B cell (primary cell): ENCODE measurements around the gene ANTKMT. TPM values are rescaled to one million over a fixed set of nuclear protein-coding genes. Genes with fewer than 3 reads are reported as not detected.
A peak's percentile ranks its signal among the peaks of the same experiment; 100 is the strongest.

ENCODE experiments used
- ATAC-seq: fragments of 200-7000 bp; cut with Tn5 transposase; one replicate; pipeline ENCODE4 v1.10.0; 2021; ENCODE audit warnings: low read depth, mild to moderate bottlenecking, moderate number of reproducible peaks, moderate library complexity
- CTCF ChIA-PET: fragments of 350-600 bp; sonication (Branson Sonifier 250); formaldehyde crosslinking; loops from one replicate; lab custom pipeline; 2021; ENCODE audit warnings: antibody characterized with exemption, inconsistent platforms; lab: Charles Lee
- POLR2A ChIA-PET: fragments of 350-600 bp; sonication (Branson Sonifier 250); formaldehyde crosslinking; loops from one replicate; lab custom pipeline; 2021; ENCODE audit warnings: antibody characterized with exemption; lab: Charles Lee
- DNase-seq: peaks from one replicate; pipeline ENCODE4 v3.0.0; 2013
- H2AFZ ChIP-seq: 2 replicates; pipeline ENCODE4 v1.6.1; 2012; ENCODE audit warnings: mild to moderate bottlenecking, low read depth, low read length; ENCODE audit not compliant: insufficient read depth, poor library complexity, severe bottlenecking
- H3K27ac ChIP-seq, 2 donors: 1 replicate in 1 of 2; 2 replicates in 1 of 2; pipeline ENCODE4 v1.5.1; 2012 to 2013; ENCODE audit warnings: low read length in 2 of 2, mild to moderate bottlenecking in 2 of 2, moderate library complexity in 1 of 2
- H3K27me3 ChIP-seq, 4 experiments: fragments of 200-600 bp in 1 of 4; sonication (generic) in 1 of 4; replicated peaks in 1 of 4; 1 replicate in 2 of 4; 2 replicates in 2 of 4; pipeline versions ENCODE4 v1.6.1 to v1.7.0; 2013 to 2016; ENCODE audit warnings: low read length in 3 of 4, mild to moderate bottlenecking in 2 of 4, mixed read lengths in 1 of 4, moderate library complexity in 1 of 4; ENCODE audit not compliant: insufficient read depth in 4 of 4, control insufficient read depth in 3 of 4; ENCODE audit errors: control extremely low read depth in 1 of 4
- H3K36me3 ChIP-seq, 2 experiments: replicated peaks in 1 of 2; 1 replicate in 1 of 2; 2 replicates in 1 of 2; pipeline versions ENCODE4 v1.6.1 to v1.7.1; 2013; ENCODE audit warnings: low read length in 1 of 2; ENCODE audit not compliant: insufficient read depth in 2 of 2, control insufficient read depth in 1 of 2; ENCODE audit errors: control extremely low read depth in 1 of 2, extremely low read depth in 1 of 2
- H3K4me1 ChIP-seq, 2 donors: fragments of 200-600 bp in 1 of 2; sonication (generic) in 1 of 2; 1 replicate in 1 of 2; 2 replicates in 1 of 2; pipeline versions ENCODE4 v1.5.1 to v1.6.1; 2013 to 2017; ENCODE audit warnings: low read length in 2 of 2; ENCODE audit not compliant: control insufficient read depth in 2 of 2, insufficient read depth in 2 of 2
- H3K4me2 ChIP-seq: replicated peaks from 2 replicates; pipeline ENCODE3; 2012; ENCODE audit warnings: mild to moderate bottlenecking, low read depth, low read length; ENCODE audit not compliant: poor library complexity, severe bottlenecking
- H3K4me3 ChIP-seq, 5 experiments: fragments of 200-600 bp in 1 of 5; sonication (generic) in 1 of 5; 1 replicate in 3 of 5; 2 replicates in 2 of 5; pipeline versions ENCODE4 v1.5.1 to v1.7.0; 2011 to 2016; ENCODE audit warnings: low read length in 4 of 5, mild to moderate bottlenecking in 4 of 5, low read depth in 2 of 5, control low read depth in 1 of 5, moderate library complexity in 1 of 5; ENCODE audit not compliant: insufficient read depth in 1 of 5; ENCODE audit errors: control extremely low read depth in 1 of 5, extremely low read depth in 1 of 5
- H3K79me2 ChIP-seq: fragments of 200-600 bp; sonication (generic); one replicate; pipeline ENCODE4 v1.6.0; 2016; ENCODE audit warnings: low read length; ENCODE audit not compliant: control insufficient read depth, insufficient read depth
- H3K9ac ChIP-seq: fragments of 200-600 bp; sonication (generic); 2 replicates; pipeline ENCODE4 v1.6.1; 2017; ENCODE audit warnings: mild to moderate bottlenecking, low read length, moderate library complexity
- H3K9me3 ChIP-seq, 3 donors: one replicate each; pipeline versions ENCODE4 v1.6.1 to v1.7.1; 2013; ENCODE audit warnings: low read length in 2 of 3; ENCODE audit not compliant: control insufficient read depth in 2 of 3, insufficient read depth in 1 of 3; ENCODE audit errors: control extremely low read depth in 1 of 3
- H4K20me1 ChIP-seq: 2 replicates; pipeline ENCODE4 v1.6.0; 2012; ENCODE audit warnings: mild to moderate bottlenecking, low read length; ENCODE audit not compliant: insufficient read depth, control insufficient read depth, poor library complexity, severe bottlenecking
- H3K27ac Mint-ChIP-seq: one replicate; pipeline ENCODE4 v1.8.0; 2021; ENCODE audit warnings: mixed read lengths
- H3K27me3 Mint-ChIP-seq: one replicate; pipeline ENCODE4 v1.8.0; 2021; ENCODE audit warnings: mixed read lengths
- H3K4me1 Mint-ChIP-seq: one replicate; pipeline ENCODE4 v1.8.0; 2021; ENCODE audit warnings: mixed read lengths
- H3K4me3 Mint-ChIP-seq: one replicate; pipeline ENCODE4 v1.8.0; 2021; ENCODE audit warnings: mixed read lengths
- H3K9me3 Mint-ChIP-seq: one replicate; pipeline ENCODE4 v1.8.0; 2022; ENCODE audit warnings: mixed read lengths; ENCODE audit not compliant: insufficient read depth
- EZH2 ChIP-seq: IDR thresholded peaks from 2 replicates; pipeline ENCODE4 v1.6.1; 2012; ENCODE audit warnings: borderline replicate concordance, low read depth, mild to moderate bottlenecking, moderate library complexity, low read length; ENCODE audit not compliant: insufficient read depth, poor library complexity, severe bottlenecking
- WGBS: methylation state at CpG from one replicate; pipeline ENCODE4 v1.1.5; 2013; ENCODE audit warnings: missing lambda C conversion rate; ENCODE audit not compliant: insufficient coverage; 5-methylcytosine and 5-hydroxymethylcytosine counted together
- intact Hi-C: fragments of 100-400 bp; cut with micrococcal nuclease; formaldehyde crosslinking; loops from one replicate; pipeline ENCODE4 v1.10.0; 2022
- polyA plus RNA-seq: library from polyadenylated mRNA; depleted of rRNA; stranded (reverse); fragments of >200 nt; gene quantifications from 2 replicates; pipeline ENCODE4 v1.2.3, GENCODE V29; 2012
- total RNA-seq, 2 donors: library from RNA; stranded (reverse); fragments of 120-200 nt in 1 of 2; gene quantifications; 1 replicate in 1 of 2; 2 replicates in 1 of 2; pipeline versions ENCODE4 v1.2.3 to v1.2.4, GENCODE V29; 2013 to 2022
- TF ChIP-seq, protein P1 (sequence below): fragments of 200-600 bp; IDR thresholded peaks from one replicate; pipeline ENCODE4 v1.8.0; 2022; ENCODE audit warnings: antibody characterized with exemption, mild to moderate bottlenecking

Gene ANTKMT
- total and polyA plus RNA-seq, 2 donors (not counting 1 experiment from before 2014, with no cell fraction given): 41.0 to 54.1 TPM

DNA sequence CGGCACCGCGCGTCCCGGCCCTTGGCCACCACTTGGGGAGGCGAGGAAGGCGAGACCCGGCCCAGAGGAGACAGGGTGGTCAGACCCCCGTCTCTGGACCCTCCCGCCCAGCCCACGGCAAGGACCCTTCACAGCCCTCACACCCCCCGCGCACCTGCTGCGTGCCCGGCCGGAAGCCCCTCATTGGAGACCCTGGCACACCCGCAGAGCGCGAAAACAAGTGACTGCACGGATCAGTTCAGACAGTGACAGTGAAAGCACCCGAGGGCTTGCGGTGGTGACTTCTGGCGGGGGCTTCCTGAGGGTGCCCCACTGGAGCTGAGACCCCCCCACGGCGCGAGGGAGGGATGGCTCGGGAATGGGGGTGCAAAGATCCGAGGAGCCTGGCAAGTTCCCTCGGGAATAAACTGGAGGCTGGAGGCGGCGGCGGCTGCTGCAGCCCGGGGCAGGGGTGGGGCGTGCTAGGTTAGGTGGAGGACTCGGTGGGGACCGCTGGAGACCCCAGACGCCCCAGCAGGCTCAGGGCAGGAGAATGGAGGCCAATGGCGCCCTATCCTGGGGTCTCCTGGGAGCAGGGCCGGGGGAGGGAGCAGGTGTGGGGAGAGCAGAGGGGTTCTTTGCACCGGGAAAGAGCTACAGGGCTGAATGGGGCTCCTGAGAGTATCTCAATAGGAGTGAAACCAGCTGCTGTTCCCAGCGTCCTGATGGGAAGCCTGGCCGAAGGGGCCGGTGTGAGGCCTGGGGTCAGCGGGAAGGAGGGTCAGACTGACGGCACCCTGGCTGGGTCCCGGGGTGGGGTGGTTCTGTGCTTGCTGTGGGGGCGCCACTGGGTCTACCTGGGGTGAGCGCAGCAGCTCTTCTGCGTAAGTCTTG is 14.5 kb upstream of the ANTKMT start:
- peak overlapping the region; percentile 38 for H3K4me2 ChIP-seq
- no peaks in the 10 kb centered on the region for H3K79me2 ChIP-seq
- no peak overlapping the region for H3K4me3 ChIP-seq
- no peak overlapping the region for H3K9ac ChIP-seq
- no peak overlapping the region for H3K27ac Mint-ChIP-seq
- WGBS: 8% methylated on average over 49 of the region's 49 CpGs
- H3K4me1 ChIP-seq: peaks cover 6 to 12% of the 10 kb centered on the region in 2 donors
- no peaks in the 10 kb centered on the region for H3K4me1 Mint-ChIP-seq
- intact Hi-C loops: no loop called here
- H3K36me3 ChIP-seq: no peaks in the 10 kb centered on the region
- POLR2A ChIA-PET: interaction anchor here (0.7 kb wide), 1 partner anchor 1141 kb away, joined by 3 read pairs; no protein-coding TSS in a partner anchor
- ATAC-seq: no peak
- H3K4me3 Mint-ChIP-seq: peak overlapping the region; percentile 26
- H3K9me3 ChIP-seq: peaks cover 0 to 25% (median 0%) of the 10 kb centered on the region in 3 donors
- H3K27me3 Mint-ChIP-seq: peaks cover 36% of the 10 kb centered on the region
- peaks cover 0 to 88% (median 40%) of the 10 kb centered on the region in 4 experiments for H3K27me3 ChIP-seq
- H4K20me1 ChIP-seq: no peaks in the 10 kb centered on the region
- no peaks in the 10 kb centered on the region for H3K9me3 Mint-ChIP-seq
- DNase-seq: no peak
- no peak overlapping the region for H2AFZ ChIP-seq
- TF ChIP-seq EZH2: no peak
- TF ChIP-seq, protein P1, sequence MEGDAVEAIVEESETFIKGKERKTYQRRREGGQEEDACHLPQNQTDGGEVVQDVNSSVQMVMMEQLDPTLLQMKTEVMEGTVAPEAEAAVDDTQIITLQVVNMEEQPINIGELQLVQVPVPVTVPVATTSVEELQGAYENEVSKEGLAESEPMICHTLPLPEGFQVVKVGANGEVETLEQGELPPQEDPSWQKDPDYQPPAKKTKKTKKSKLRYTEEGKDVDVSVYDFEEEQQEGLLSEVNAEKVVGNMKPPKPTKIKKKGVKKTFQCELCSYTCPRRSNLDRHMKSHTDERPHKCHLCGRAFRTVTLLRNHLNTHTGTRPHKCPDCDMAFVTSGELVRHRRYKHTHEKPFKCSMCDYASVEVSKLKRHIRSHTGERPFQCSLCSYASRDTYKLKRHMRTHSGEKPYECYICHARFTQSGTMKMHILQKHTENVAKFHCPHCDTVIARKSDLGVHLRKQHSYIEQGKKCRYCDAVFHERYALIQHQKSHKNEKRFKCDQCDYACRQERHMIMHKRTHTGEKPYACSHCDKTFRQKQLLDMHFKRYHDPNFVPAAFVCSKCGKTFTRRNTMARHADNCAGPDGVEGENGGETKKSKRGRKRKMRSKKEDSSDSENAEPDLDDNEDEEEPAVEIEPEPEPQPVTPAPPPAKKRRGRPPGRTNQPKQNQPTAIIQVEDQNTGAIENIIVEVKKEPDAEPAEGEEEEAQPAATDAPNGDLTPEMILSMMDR: no peak
- no peak overlapping the region for H3K27ac ChIP-seq
- CTCF ChIA-PET: interaction anchor here (1.2 kb wide), 1 partner anchor 10 kb away, joined by 3 read pairs; no protein-coding TSS in a partner anchor

DNA sequence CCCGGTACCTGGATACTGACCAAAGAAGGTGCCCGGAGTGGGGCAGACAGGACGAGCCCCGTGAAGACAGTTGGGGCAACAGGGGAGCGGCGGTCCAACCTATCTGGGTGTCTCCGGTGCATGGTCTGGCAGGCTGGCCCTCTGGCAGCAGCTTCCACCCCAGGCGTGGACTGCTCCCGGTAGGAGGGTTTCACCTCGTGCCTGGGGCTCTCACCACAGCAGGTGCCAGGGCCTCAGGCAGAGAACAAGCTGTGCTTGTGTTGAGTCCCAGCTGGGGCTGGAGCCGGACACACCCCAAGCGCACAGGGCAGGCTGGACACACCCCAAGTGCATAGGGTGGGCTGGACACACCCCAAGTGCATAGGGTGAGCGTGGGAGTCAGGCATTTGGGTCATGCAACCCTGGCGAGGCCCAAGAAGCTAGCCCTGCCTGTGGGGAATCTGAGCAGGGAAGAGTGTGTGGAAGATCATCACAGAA is 13.8 kb upstream of the ANTKMT start:
- TF ChIP-seq EZH2: no peak
- TF ChIP-seq, protein P1: no peak

More for the DNA sequence above, 13.8 kb upstream of the ANTKMT start:
- H3K9me3 ChIP-seq: peaks cover 0 to 25% (median 0%) of the 10 kb centered on the region in 3 donors
- no peaks in the 10 kb centered on the region for H3K36me3 ChIP-seq
- H3K4me2 ChIP-seq: no peak overlapping the region
- ChIA-PET POLR2A (no interaction called here), CTCF (interaction anchor here (1.2 to 1.3 kb wide), 2 partner anchors 9 to 34 kb away, joined by 3 read pairs; partner anchors contain the start of gene CIAO3)
- no peaks in the 10 kb centered on the region for H3K79me2 ChIP-seq
- no peak overlapping the region for H3K4me3 Mint-ChIP-seq
- H3K4me3 ChIP-seq: no peak overlapping the region
- H3K27ac ChIP-seq: no peak overlapping the region
- H3K9me3 Mint-ChIP-seq: no peaks in the 10 kb centered on the region
- H3K27me3 ChIP-seq: peaks cover 0 to 84% (median 40%) of the 10 kb centered on the region in 4 experiments
- no peak overlapping the region for H2AFZ ChIP-seq
- WGBS: 54% methylated on average over 13 of the region's 14 CpGs
- ATAC-seq: no peak
- no peaks in the 10 kb centered on the region for H4K20me1 ChIP-seq
- H3K27ac Mint-ChIP-seq: no peak overlapping the region
- intact Hi-C loops: no loop called here
- DNase-seq: no peak
- peaks cover 10 to 12% of the 10 kb centered on the region in 2 donors for H3K4me1 ChIP-seq
- H3K9ac ChIP-seq: no peak overlapping the region
- H3K27me3 Mint-ChIP-seq: peaks cover 32% of the 10 kb centered on the region
- peaks cover 1% of the 10 kb centered on the region for H3K4me1 Mint-ChIP-seq
